SU-DHL-6 (cell line): ENCODE data around the gene FBXO10.

Source experiments
- CTCF ChIP-seq: fragments of 200-600 bp; sonication (generic); IDR thresholded peaks from one replicate; pipeline ENCODE4 v1.5.1; 2017; ENCODE audit warnings: antibody characterized with exemption, mild to moderate bottlenecking, low read length, moderate library complexity; ENCODE audit not compliant: insufficient read depth, poor library complexity, severe bottlenecking
- EZH2phosphoT487 ChIP-seq: fragments of 200-600 bp; sonication (generic), shearing (Covaris generic); conservative IDR thresholded peaks from 2 replicates; pipeline ENCODE4 v1.6.1; 2018; ENCODE audit warnings: mild to moderate bottlenecking, antibody characterized with exemption, low read length, moderate library complexity, mixed read lengths

- no peak for TF ChIP-seq CTCF
- TF ChIP-seq EZH2phosphoT487, result no peak
Measured at GRCh38 chr9:37471942-37472684, 104.1 kb downstream of the FBXO10 start.
